Skeletal muscle cell (primary cell): ENCODE measurements around the gene ATP5F1A.
"Not testable (repeated sequence)": the region's sequence is repeated elsewhere in the genome, so short reads cannot be mapped to it uniquely, and the experiment has no call there.

Experiments used
- DNase-seq: peaks from one replicate; pipeline ENCODE4 v3.0.0-alpha.2; 2010; ENCODE audit warnings: low read depth
- H3K4me3 ChIP-seq: 2 replicates; pipeline ENCODE4 v1.5.1; 2011; ENCODE audit warnings: low read depth, mild to moderate bottlenecking, control low read depth, low read length, moderate library complexity

ATP5F1A gene

GRCh38 chr18:46097801-46098615 is at the start of gene ATP5F1A:
ATP5F1A (minus strand) TSS chr18:46098296; CDS start chr18:46098231, 65 bp downstream.
- peak; percentile 43 for DNase-seq
- H3K4me3 ChIP-seq = peak within 1 kb of the TSS; percentile 97

GRCh38 chr18:46141199-46141598 is 43.1 kb upstream of the ATP5F1A start:
- H3K4me3 ChIP-seq = no peak overlapping the region
- DNase-seq = no peak

- no peak for DNase-seq
- H3K4me3 ChIP-seq = no peak overlapping the region
Measured at GRCh38 chr18:46140173-46140572, 42.1 kb upstream of the ATP5F1A start.

- DNase-seq = no peak
- H3K4me3 ChIP-seq = no peak overlapping the region
Measured at GRCh38 chr18:46134920-46135675, 37.0 kb upstream of the ATP5F1A start.

- H3K4me3 ChIP-seq = no peak overlapping the region
- no peak for DNase-seq
Measured at GRCh38 chr18:46133534-46133933, 35.4 kb upstream of the ATP5F1A start.

GRCh38 chr18:46130549-46130948 is 32.5 kb upstream of the ATP5F1A start:
- not testable (repeated sequence) for DNase-seq, H3K4me3 ChIP-seq

- DNase-seq = no peak
- H3K4me3 ChIP-seq = no peak overlapping the region
Measured at GRCh38 chr18:46130061-46130460, 32.0 kb upstream of the ATP5F1A start.

GRCh38 chr18:46126625-46127024 is 28.5 kb upstream of the ATP5F1A start:
- H3K4me3 ChIP-seq, DNase-seq: not testable (repeated sequence)

- DNase-seq = no peak
- no peak overlapping the region for H3K4me3 ChIP-seq
Measured at GRCh38 chr18:46113751-46114150, 15.7 kb upstream of the ATP5F1A start.

- no peak for DNase-seq
- no peak overlapping the region for H3K4me3 ChIP-seq
Measured at GRCh38 chr18:46110406-46110805, 12.3 kb upstream of the ATP5F1A start.

- no peak for DNase-seq
Measured at GRCh38 chr18:46109386-46109785, 11.3 kb upstream of the ATP5F1A start.

GRCh38 chr18:46104128-46104911 is 6.2 kb upstream of the ATP5F1A start, which contains the start of gene HAUS1:
HAUS1 (plus strand) TSS chr18:46104385; CDS start chr18:46104412, 27 bp downstream.
- peak; percentile 25 for DNase-seq
- H3K4me3 ChIP-seq = peak within 1 kb of the TSS; percentile 97

More at GRCh38 chr18:46109386-46109785, 11.3 kb upstream of the ATP5F1A start:
- H3K4me3 ChIP-seq = no peak overlapping the region

GRCh38 chr18:46099463-46099862 is 1.4 kb upstream of the ATP5F1A start:
- no peak overlapping the region for H3K4me3 ChIP-seq
- no peak for DNase-seq

GRCh38 chr18:46098616-46098933 is 479 bp upstream of the ATP5F1A start:
- peak overlapping the region; percentile 97 for H3K4me3 ChIP-seq
- no peak for DNase-seq

GRCh38 chr18:46097431-46097800 is 680 bp downstream of the ATP5F1A start:
- DNase-seq = no peak
- H3K4me3 ChIP-seq = peak overlapping the region; percentile 97

- peak overlapping the region; percentile 97 for H3K4me3 ChIP-seq
- DNase-seq = no peak
Measured at GRCh38 chr18:46096651-46097300, 1.3 kb downstream of the ATP5F1A start.

- H3K4me3 ChIP-seq = no peak overlapping the region
Measured at GRCh38 chr18:46095532-46095931, 2.6 kb downstream of the ATP5F1A start.

GRCh38 chr18:46088501-46088900 is 9.6 kb downstream of the ATP5F1A start:
- not testable (repeated sequence) for DNase-seq, H3K4me3 ChIP-seq

More at GRCh38 chr18:46095532-46095931, 2.6 kb downstream of the ATP5F1A start:
- no peak for DNase-seq

GRCh38 chr18:46084431-46084830 is 13.7 kb downstream of the ATP5F1A start:
- no peak overlapping the region for H3K4me3 ChIP-seq
- DNase-seq = no peak
